ENCODE results near the gene CHST12. TPM values are rescaled to one million over a fixed set of nuclear protein-coding genes. Genes with fewer than 3 reads are reported as not detected.

Gene CHST12
- total and polyA plus RNA-seq, 2 of the 4 experiments (the other 2 are of a cell fraction), result 3.8 to 27.0 TPM

DNA sequence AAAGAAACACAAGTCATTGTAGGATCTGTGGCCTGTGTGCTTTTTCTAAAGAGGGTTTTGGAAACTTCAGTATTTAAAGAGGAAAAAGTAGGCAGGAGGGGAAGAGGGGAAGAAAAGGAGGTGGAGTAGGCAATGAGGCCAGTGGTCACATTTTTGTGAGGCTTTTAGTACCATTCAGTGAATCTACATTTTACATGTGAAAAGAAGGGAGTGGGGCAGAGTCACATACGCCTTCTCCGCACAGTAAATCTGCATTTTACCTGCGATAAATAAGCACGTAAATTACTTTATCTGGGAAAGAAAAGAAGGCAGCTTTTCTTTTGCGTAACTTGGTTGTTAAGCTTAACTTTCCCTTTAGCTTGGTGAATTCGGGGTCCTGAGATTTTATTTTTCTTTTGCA is 13.2 kb downstream of the CHST12 start:
- no peak overlapping the region for H3K4ac ChIP-seq (ENCODE audit: low read depth, low read length)
- H3K9me1 ChIP-seq (ENCODE audit: insufficient read depth, low read length), result peaks cover 6% of the 10 kb centered on the region; the same call in 1 of the 2 replicates
- POLR2A ChIA-PET (ENCODE audit: unreplicated experiment), result no interaction called here
- no peak overlapping the region for H4K91ac ChIP-seq (ENCODE audit: insufficient read depth, low read depth, low read length)
- no peak overlapping the region for H3K4me2 ChIP-seq (ENCODE audit: low read depth, low read length)
- H2AK5ac ChIP-seq (ENCODE audit: low read depth, low read length), result no peak overlapping the region
- intact Hi-C loops (cut with micrococcal nuclease), result no loop called here
- dilution Hi-C loops (cut with HindIII; ENCODE audit: low sequenced_read_pairs, unreplicated experiment), result no loop called here
- no peak overlapping the region for H2BK15ac ChIP-seq (ENCODE audit: low read depth, low read length)
- DNase-seq (no peak), ATAC-seq (ENCODE audit: low read depth) (no peak)
- no peak overlapping the region for H4K5ac ChIP-seq (ENCODE audit: low read depth, low read length)
- no peak overlapping the region for H2BK20ac ChIP-seq (ENCODE audit: low read depth, low read length)
- H2AFZ ChIP-seq (replicated peaks; ENCODE audit: low read length, poor library complexity), result no peak overlapping the region
- no peak overlapping the region for H3K14ac ChIP-seq (replicated peaks; ENCODE audit: low read depth, low read length)
- CTCF ChIA-PET, result no interaction called here
- H3K18ac ChIP-seq (ENCODE audit: low read depth, low read length), result no peak overlapping the region
- peaks cover 25% of the 10 kb centered on the region for H4K20me1 ChIP-seq (ENCODE audit: insufficient read depth, low read length)
- H3K4me1 ChIP-seq (ENCODE audit: control insufficient read depth, insufficient read depth, low read length), result peaks cover 15% of the 10 kb centered on the region
- in situ Hi-C loops (cut with MboI; ENCODE audit: low sequenced_read_pairs), result no loop called here
- H3K4me3 ChIP-seq (ENCODE audit: insufficient read depth, low read depth, low read length), result no peak overlapping the region
- H3K9me3 ChIP-seq (ENCODE audit: control insufficient read depth, insufficient read depth, low read length), result no peaks in the 10 kb centered on the region
- H2BK120ac ChIP-seq (ENCODE audit: low read depth, low read length), result no peak overlapping the region
- H3K36me3 ChIP-seq (ENCODE audit: control insufficient read depth, insufficient read depth, low read length), result no peaks in the 10 kb centered on the region
- no peak overlapping the region for H2BK5ac ChIP-seq (ENCODE audit: low read depth, low read length, poor library complexity, severe bottlenecking)
- H4K8ac ChIP-seq (ENCODE audit: low read depth in 2 of 2, low read length in 2 of 2), result no peak overlapping the region
- H3K27me3 ChIP-seq (ENCODE audit: control insufficient read depth, insufficient read depth, low read length), result no peaks in the 10 kb centered on the region
- no peak overlapping the region for H2AK9ac ChIP-seq (replicated peaks; ENCODE audit: low read depth, low read length, poor library complexity)
- no peak overlapping the region for H3K9ac ChIP-seq (ENCODE audit: low read depth, low read length)
- H3K27ac ChIP-seq (ENCODE audit: insufficient read depth, low read length), result no peak overlapping the region
- H3K23ac ChIP-seq (ENCODE audit: low read depth, low read length), result no peak overlapping the region
- H3K56ac ChIP-seq (ENCODE audit: extremely low read depth, insufficient read depth, low read length), result no peak overlapping the region
- 97% methylated on average over 6 of the region's 6 CpGs; no CpG with 5 or more reads in 1 of the 2 experiments for WGBS, 2 experiments (ENCODE audit: extremely low coverage in 2 of 2, insufficient read length in 1 of 2)
- H3K79me1 ChIP-seq (ENCODE audit: low read depth in 1 of 2, low read length in 2 of 2), result peaks cover 31 to 34% of the 10 kb centered on the region in 2 experiments
- no peak for TF ChIP-seq RCOR1 (IDR thresholded peaks at IDR 0.05; ENCODE audit: insufficient replicate concordance, low read length)
- TF ChIP-seq SMC3 (IDR thresholded peaks at IDR 0.05; ENCODE audit: low read depth, low read length), result no peak
- no peak for TF ChIP-seq FOS (IDR thresholded peaks at IDR 0.05; ENCODE audit: low read depth, low read length)
- no peak for TF ChIP-seq RFX5 (IDR thresholded peaks at IDR 0.05; ENCODE audit: low read depth, low read length)
- no peak for TF ChIP-seq POLR2A (IDR thresholded peaks at IDR 0.05; ENCODE audit: low read depth, low read length)
- no peak for TF ChIP-seq CHD1 (IDR thresholded peaks at IDR 0.05; ENCODE audit: low read depth, low read length)
- TF ChIP-seq CEBPB (IDR thresholded peaks at IDR 0.05; ENCODE audit: low read depth, low read length), result no peak
- no peak for TF ChIP-seq MAZ (IDR thresholded peaks at IDR 0.05; ENCODE audit: borderline replicate concordance, low read depth, low read length)
- TF ChIP-seq, protein P1, sequence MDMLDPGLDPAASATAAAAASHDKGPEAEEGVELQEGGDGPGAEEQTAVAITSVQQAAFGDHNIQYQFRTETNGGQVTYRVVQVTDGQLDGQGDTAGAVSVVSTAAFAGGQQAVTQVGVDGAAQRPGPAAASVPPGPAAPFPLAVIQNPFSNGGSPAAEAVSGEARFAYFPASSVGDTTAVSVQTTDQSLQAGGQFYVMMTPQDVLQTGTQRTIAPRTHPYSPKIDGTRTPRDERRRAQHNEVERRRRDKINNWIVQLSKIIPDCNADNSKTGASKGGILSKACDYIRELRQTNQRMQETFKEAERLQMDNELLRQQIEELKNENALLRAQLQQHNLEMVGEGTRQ (IDR thresholded peaks at IDR 0.05; ENCODE audit: low read depth, low read length), result no peak
- no peak for TF ChIP-seq NFE2L2 (IDR thresholded peaks at IDR 0.05; ENCODE audit: low read depth, low read length)
- no peak for TF ChIP-seq MXI1 (IDR thresholded peaks at IDR 0.05; ENCODE audit: borderline replicate concordance, low read depth, low read length)
- TF ChIP-seq, protein P2, sequence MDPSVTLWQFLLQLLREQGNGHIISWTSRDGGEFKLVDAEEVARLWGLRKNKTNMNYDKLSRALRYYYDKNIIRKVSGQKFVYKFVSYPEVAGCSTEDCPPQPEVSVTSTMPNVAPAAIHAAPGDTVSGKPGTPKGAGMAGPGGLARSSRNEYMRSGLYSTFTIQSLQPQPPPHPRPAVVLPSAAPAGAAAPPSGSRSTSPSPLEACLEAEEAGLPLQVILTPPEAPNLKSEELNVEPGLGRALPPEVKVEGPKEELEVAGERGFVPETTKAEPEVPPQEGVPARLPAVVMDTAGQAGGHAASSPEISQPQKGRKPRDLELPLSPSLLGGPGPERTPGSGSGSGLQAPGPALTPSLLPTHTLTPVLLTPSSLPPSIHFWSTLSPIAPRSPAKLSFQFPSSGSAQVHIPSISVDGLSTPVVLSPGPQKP (IDR thresholded peaks at IDR 0.05; ENCODE audit: borderline replicate concordance, low read depth, low read length), result no peak
- TF ChIP-seq, protein P3, sequence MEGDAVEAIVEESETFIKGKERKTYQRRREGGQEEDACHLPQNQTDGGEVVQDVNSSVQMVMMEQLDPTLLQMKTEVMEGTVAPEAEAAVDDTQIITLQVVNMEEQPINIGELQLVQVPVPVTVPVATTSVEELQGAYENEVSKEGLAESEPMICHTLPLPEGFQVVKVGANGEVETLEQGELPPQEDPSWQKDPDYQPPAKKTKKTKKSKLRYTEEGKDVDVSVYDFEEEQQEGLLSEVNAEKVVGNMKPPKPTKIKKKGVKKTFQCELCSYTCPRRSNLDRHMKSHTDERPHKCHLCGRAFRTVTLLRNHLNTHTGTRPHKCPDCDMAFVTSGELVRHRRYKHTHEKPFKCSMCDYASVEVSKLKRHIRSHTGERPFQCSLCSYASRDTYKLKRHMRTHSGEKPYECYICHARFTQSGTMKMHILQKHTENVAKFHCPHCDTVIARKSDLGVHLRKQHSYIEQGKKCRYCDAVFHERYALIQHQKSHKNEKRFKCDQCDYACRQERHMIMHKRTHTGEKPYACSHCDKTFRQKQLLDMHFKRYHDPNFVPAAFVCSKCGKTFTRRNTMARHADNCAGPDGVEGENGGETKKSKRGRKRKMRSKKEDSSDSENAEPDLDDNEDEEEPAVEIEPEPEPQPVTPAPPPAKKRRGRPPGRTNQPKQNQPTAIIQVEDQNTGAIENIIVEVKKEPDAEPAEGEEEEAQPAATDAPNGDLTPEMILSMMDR (conservative IDR thresholded peaks at IDR 0.05; ENCODE audit: low read depth, low read length), result no peak
- TF ChIP-seq MAFK (IDR thresholded peaks at IDR 0.05; ENCODE audit: low read depth, low read length), result no peak
- no TSS peak for BruUV-seq (replicated peaks)

All from IMR-90 (cell line).